Fibroblast of skin of scalp (primary cell): Measurements from ENCODE around the gene FAM8A1.

Source experiments
- DNase-seq: peaks from one replicate; pipeline ENCODE4 v3.0.0-alpha.2; 2013

The FAM8A1 gene

DNA sequence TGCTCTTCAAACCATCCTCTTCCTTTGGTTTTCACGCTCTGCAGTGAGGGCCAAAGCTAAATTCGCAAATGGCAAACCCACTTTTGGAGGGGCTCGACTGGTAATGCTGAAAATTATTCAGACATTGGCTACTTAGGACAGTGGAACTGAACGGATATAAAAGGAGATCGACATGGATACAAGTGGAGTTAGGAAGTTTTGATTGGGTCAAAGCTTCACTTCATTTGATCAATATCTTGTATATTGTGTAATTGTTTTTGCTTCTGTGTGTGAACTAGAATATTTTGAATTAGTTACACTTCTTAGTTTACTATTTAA lies 1.2 kb downstream of the FAM8A1 start:
- DNase-seq, result no peak

DNA sequence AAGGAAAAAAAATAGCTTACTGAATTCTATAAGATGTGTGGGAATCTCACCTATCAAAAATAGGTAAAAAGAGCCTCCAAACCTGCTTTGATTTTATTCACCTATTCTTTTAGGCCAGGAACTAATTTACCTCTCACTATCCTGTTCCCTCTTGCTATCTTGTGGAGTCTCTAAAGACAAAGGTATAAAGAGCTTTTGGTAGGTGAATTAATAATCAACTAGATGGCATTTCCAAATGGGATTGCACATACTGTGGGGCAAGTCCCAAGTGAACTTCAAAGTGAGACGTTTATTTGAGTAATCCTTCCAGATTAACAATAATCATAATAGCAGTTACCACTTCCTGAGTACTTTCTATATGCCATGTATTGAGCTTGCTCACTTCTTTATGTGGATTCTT lies 2.8 kb downstream of the FAM8A1 start:
- no peak for DNase-seq

DNA sequence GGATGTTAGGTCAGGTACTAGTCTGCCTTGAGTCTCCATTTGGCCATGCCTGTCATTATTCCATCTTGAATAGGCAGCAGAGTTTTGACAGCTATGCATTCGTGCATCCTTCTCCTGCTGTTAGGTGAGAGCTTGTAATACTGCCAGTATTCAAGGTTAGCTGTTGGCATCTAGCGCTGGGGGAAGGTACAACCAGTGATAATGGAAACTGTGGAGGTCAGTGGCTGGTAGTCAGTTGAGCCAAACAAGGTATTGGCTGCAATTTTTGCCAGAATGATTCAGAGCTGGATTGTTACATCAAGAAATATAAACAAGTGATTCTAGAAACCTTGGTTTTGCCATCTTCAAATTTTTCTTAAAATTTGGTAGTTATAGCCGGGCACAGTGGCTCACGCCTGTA lies 6.5 kb downstream of the FAM8A1 start:
- DNase-seq, result no peak

DNA sequence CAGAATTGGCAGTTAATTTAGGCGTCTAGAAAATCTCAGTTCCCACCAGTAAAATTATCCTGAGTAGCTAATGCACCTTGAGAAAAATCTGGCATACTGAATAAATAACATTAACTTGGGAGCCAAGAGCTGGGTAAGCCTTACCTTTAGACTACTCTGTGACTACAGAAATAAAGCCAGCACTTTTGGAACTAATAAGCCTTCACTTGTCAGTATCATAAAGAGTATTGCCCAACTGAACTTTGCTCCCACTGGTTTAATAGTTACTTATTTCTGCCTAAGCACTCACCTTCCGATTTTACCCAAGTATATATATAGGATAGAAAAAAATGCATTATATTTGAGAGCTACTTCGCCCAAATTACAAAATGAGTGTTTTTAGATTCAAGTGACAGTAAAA lies 10.7 kb downstream of the FAM8A1 start:
- no peak for DNase-seq

DNA sequence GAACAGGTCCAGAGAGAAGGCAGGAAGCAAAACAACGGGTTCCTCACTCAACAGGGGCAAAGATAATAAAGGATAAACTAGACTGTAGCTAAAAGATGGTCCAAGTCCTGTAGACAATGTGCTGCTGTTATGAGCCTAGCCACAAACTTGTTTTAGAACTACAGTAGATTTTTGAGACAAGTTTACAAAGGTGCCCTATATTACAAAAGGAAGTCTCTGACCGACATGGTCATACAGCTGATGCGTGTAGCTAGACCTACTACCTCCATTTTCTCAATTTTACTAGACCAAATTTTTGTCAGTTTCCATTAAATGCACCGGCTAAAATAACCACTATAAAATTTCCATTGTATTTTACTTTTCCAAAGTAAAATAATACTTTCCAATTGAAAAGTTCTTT lies 11.9 kb downstream of the FAM8A1 start:
- DNase-seq, result no peak

DNA sequence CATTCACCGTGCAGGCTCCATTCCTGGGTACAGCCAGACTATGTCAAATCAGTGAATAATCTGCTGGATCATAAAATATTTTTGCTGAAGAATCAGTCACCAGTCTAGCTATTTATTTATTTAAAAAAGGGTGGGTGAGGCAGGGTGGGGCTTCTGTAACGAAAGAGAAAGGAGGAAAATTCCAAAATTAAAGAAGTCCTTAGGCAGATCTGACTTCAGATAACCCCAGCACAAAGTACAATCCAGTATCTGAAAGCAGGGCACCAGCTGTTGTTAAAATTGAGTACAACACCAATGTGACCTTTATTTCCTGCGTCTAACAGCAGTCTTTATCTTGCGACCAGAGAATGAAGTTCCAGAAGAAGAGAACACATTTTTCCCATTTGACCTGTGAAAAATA lies 15.7 kb downstream of the FAM8A1 start:
- DNase-seq, result no peak

DNA sequence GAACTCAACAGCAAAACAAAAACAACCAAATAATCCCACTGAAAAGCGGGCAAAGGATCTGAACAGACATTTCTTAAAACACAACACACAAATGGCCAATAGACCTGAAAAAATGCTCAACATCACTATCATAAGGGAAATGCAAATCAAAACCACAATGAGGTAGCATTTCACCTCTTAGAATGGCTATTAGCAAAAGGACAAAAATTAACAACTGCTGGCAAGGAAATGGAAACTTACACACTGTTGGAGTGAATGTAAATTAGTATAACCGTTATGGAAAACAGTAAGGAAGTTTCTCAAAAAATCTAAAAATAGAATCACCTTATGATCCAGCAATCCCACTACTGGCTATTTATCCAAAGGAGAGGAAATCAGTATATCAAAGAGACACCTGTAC lies 20.9 kb downstream of the FAM8A1 start:
- DNase-seq, result no peak

DNA sequence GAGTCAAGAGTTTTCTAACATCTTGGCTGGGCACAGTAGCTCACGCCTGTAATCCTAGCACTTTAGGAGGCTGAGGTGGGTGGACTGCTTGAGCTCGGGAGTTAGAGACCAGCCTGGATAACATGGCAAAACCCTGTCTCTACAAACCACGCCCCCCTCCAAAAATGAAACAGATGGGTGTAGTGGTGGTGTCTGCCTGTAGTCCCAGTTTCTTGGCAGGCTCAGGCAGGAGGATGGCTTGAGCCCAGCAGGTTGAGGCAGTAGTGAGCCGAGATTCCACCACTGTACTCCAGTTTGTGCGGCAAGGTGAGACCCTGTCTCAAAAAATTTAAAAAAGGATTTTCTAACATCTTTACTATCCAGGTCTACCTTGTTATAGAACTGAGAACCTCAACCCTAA lies 22.0 kb downstream of the FAM8A1 start:
- no peak for DNase-seq

DNA sequence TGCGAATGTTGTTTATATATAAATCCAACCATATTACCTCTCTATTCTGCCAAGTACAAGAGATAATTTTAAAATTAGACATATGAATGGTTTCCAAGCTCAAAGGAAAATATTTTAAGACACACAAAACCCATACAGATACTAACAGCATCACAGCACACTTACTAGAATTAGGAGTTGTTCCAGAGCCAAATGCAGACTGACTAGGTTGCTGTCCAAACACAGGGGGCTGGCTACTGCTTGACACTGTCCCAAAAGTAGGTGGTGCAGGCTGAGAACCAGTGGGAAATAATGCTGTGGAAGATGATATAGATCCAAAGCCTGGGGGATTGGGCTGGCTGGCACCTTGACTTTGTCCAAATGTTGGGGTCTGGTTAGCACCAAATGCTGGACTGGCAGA lies 24.3 kb downstream of the FAM8A1 start:
- DNase-seq, result no peak

DNA sequence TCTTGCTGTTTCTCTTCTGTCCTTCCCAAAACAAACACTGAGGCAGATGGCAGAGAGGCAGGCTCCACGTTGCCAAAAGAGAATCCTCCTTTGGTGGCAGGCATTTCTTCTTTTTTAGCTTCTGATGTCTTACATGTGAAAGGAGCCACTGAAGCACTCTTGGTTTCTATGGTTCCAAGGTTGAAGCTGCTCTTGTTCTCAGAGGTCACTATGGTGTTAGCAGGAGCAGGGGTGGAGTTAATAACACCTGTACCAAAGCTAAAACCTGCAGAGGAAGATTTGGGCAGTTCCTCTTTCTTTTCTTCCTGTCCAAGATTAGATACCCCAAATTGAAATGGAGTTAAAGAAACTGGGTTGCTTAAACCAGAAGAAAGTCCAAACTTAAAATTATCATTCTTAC lies 28.8 kb downstream of the FAM8A1 start:
- DNase-seq, result no peak

DNA sequence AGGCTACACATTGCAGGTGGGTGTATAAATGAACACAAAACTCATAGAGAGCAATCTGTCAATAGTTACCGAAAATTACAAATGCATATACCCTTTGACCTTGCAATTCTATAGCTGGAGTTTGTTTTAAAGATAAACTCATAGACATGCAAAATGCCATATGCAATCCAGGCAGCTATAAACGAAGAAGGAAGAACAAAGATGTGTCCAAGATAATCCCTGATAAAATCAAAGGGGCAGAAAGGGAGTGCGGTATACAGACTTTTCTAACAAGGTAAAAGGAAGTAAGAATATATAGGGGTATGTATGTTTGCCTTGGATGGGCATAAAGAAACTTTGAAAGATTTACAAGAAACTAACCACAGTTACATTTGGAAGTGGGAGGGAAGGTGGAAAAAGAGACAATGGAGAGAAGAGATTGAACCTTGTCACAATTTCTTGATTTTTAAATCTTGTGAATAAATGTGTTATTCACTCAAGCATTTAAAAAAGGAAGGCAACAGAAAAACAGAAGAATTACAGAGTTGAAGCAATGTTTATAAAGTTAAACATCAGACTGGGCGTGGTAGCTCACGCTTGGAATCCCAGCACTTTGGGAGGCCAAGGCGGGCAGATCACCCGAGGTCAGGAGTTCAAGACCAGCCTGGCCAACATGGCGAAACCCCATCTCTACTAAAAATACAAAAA lies 29.9 kb downstream of the FAM8A1 start:
- DNase-seq, result no peak

DNA sequence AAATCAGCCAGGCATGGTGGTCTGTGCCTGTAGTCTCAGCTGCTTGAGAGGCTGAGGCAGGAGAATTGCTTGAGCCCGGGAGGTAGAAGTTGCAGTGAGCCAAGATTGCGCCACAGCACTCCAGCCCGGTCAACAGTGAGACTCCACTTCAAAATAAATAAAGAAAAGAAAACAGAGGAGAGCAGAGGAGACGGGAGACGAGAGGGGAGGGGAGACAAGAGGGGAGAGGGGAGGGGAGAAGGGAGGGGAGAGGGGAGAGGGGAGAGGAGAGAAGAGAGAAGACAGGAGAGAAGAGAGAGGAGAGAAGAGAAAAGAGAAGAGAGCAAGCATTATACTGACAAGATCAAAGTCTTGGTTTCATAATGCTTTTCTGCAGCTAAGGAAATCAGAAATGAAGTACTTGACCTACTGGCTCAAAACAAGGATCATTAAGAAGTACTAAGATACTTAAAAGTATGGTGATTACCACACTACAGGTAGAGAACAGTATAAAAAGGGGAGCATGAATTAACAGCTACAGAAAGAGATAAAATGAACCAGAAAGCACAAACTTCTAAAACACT lies 30.5 kb downstream of the FAM8A1 start:
- peak; percentile 1 for DNase-seq

DNA sequence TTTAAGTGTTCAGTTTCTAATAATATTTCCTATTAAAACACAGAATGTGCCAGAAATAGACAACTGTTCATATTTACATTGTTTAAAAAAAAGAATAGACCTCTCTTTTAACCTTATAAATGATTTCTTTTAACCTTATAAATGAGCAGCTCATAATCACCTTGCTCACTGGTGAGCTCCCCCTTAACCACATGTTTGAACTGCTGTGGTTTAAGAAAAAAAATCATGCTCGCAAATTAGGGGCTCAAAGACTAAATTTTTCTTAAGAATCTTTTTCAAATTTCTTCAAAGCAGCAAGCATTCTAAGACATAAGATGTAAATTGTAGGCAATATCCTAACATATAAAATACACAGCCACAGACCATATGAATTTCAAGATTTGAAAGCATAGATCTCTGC lies 32.8 kb downstream of the FAM8A1 start:
- no peak for DNase-seq

DNA sequence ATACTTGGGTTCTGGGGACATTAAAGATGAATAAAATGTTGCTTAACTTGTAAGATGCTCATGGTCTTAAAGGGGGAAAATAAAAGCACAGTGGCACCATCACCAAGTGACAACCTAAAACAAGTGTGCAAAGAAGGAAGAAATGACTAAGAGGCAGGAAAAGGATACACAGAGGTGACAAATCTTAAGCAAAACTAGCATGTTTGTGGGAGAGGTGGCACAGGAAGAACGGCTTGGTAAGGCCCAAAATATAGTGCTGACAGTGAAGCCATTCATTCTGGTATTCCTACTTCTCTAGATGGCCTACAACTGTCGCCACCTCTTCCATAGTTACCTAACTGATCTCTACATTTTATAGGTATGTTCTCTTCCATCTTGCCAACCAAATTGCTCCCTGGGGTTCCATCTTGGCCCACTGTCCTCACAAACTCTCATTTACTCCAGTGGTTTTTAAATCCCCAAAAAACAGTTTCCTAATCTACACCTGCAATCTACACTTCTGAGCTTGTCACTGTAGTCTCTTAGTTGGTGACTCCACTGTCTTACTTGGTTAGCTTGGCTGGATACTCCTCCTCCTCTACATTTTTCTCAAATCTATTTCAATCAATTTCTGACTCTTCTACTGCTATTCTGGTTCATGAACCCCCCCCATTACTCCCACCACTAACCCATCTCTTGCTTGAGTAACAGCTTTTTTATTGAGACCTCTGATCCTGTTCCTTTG lies 33.5 kb downstream of the FAM8A1 start:
- no peak for DNase-seq

DNA sequence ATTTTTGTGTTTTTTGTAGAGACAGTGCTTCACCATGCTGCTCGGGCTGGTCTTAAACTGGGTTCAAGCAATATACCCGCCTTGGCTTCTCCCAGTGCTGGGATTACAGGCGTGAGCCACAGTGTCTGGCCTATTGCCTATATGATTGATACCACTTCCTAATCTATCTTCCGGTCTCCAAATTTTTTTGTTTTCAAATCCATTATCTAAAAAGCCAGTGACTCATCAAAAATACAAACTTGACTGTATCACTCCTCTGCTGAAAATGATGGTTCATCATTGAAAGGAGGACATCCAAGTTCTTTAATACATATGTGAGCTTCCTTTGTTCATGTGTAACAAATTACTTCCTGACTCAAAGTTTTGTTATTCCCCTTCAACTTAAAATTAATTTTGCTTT lies 35.5 kb downstream of the FAM8A1 start:
- no peak for DNase-seq

DNA sequence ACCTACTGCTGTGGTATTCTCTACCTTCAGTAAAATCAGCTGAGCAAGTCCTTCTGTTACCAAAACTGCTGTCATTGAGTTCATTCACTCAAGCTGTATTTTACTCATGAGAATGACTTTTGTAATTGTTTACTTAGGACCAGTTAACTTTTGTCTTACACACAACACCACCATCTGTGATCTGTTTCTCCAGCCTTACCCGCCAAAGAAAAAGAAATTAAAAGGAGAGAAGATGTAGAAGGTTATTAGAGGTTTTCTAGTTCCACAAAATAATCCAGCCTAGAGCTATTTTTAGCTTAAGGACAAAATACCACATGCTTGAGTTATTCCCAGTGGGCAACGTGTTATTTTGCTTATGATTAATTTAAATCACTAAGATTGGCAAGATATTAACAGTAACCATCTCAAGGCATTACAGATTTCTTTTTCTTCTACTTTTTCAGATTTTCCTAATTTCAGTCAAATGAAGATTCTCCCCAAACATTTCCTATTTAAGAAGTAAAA lies 38.2 kb downstream of the FAM8A1 start:
- peak; percentile 56 for DNase-seq

DNA sequence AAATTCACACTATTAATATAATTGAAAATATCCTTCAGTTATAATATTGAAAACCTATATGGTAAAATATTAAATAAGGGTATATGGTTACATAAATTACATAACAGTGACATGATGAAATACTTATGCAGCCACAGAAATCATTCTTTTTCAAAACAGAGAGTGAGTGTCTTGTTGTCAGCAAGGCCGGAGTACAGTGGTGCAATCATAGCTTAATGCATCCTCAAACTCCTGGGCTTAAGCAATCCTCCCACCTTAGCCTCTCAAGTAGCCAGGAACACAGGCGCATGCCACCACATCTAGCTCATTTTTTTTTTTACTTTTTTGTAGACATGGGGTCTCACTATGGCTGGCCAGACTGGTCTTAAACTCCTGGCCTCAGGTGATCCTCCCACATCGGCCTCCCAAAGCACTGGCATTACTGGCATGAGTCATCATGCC lies 40.4 kb downstream of the FAM8A1 start:
- peak; percentile 48 for DNase-seq

DNA sequence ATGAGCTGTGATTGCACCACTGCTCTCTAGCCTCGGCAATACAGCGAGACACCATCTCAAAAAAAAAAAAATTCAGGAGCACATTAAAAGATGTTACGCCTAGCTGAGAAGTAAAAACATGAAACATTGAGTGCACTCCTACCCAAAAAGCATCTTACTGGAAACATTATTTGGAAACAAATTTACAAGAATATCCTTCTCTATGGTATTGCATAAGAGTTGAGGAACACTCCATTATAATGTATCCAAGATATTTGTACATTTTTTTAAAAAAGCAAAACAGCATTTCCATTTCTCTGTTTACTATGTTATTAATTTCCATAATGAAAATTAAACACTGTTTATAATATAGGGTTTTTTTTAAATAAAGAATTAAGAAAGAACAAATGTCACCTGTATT lies 48.6 kb downstream of the FAM8A1 start:
- no peak for DNase-seq

DNA sequence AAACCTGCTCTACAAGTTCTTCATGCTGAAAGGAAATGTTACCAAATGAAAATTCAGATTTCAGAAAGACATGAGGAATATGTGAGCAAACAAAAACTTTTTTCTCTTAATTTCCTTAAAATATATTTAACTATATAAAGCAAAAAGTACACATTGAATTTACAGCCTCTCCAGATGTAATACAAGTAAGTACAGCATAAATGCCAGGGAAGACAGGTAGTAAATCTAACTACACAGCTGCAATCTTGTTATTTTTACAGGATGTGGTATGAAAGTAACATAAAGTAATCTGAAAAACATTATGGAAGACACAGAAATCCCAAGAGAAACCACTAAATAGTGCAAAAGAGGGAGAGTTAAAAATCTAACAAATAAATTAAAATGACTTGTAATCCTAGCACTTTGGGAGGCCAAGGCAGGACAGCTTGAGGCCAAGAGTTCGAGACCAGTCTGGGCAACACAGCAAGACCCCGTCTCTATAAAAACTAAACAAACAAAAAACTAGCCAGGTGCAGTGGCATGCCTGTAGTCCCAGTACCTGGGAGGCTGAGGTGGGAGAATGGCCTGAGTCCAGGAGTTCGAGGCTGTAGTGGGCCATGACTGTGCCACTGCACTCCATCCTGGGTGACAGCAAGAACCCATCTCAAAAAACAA lies 50.7 kb downstream of the FAM8A1 start:
- DNase-seq, result no peak

DNA sequence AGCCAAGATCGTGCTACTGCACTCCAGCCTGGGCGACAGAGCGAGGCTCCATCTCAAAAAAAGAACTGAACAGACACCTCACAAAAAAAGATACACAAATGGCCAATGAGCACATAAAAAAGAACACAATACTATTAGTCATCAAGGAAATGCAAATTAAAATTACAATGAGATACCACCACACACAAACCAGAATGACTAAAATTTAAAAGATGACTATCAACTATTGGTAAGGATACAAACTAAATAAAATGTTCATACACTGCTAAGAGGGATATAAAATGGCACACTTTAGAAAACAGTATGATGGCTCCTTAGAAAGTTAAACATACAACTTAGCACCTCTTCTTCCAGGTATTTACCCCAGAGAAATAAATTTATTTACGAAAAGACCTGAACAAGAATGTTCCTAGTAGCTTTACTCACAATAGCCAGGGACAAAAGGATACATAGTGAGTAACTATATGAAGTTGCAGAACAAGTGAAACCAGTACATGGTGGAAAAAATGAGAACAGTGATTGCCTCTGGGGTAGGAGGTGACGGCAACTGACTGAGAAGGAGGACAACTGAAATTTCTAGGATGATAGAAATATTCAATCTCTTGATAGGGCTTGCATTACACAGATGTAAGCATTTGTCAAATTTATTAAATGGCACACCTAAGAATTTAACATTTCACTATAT lies 53.2 kb downstream of the FAM8A1 start:
- no peak for DNase-seq

DNA sequence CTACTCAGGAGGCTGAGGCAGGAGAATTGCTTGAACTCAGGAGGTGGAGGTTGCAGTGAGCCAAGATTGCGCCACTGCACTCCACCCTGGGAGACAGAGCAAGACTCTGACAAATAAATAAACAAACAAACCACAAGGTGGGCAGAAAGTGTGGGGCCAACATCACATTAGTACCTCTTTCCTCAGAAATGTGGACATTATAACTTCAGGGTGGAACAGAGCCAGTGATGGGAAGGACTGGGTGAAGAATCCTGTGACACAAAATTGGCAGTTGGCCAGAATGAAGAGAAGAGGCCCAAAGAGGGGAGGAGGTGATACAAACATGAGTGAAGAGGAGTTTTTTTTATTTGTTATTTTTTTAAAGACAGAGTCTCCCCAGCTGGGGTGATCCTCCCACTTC lies 56.0 kb downstream of the FAM8A1 start:
- DNase-seq, result peak; percentile 14

DNA sequence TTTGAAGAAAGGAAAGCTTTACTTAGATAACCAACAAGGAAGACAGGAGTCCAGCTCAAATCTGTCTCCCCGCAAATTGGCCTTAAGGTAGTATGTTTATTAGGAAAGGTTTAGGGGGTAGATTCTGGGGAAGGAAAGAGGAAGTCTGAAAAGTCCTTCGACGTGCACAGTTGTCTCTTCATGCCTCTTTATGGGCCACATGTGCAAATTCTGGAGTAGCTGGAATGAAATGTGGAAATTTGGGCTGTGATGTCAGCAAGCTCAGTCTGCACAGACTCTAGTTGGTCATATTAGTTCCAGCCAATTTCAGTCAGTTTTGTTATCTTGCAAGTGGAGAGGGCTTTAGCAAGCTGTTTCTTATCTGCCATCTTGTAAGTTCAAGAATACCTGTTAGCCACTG lies 56.5 kb downstream of the FAM8A1 start:
- DNase-seq, result no peak
